Muscle layer of duodenum (tissue), 2 donors: Measurements from ENCODE around the gene HYAL1.
"Not testable (repeated sequence)": the region's sequence is repeated elsewhere in the genome, so short reads cannot be mapped to it uniquely, and the experiment has no call there.

ENCODE experiments used
- H3K27ac ChIP-seq: one replicate; pipeline ENCODE4 v1.7.0; 2013; ENCODE audit warnings: mild to moderate bottlenecking, low read length
- H3K27me3 ChIP-seq: one replicate; pipeline ENCODE4 v1.7.0; 2013; ENCODE audit warnings: low read depth, mild to moderate bottlenecking, control low read depth, low read length
- H3K36me3 ChIP-seq, 2 donors: one replicate each; pipeline ENCODE4 v1.7.0; 2013; ENCODE audit warnings: low read length in 2 of 2, control low read depth in 1 of 2, mild to moderate bottlenecking in 1 of 2; ENCODE audit not compliant: insufficient read depth in 2 of 2, control insufficient read depth in 1 of 2
- H3K4me1 ChIP-seq, 2 donors: one replicate each; pipeline ENCODE4 v1.7.0; 2013; ENCODE audit warnings: low read length in 2 of 2, mild to moderate bottlenecking in 2 of 2, control low read depth in 1 of 2, moderate library complexity in 1 of 2; ENCODE audit not compliant: insufficient read depth in 2 of 2, control insufficient read depth in 1 of 2
- H3K4me3 ChIP-seq, 2 donors: one replicate each; pipeline ENCODE4 v1.7.0; 2013; ENCODE audit warnings: low read length in 2 of 2, low read depth in 1 of 2, mild to moderate bottlenecking in 1 of 2
- H3K9me3 ChIP-seq, 2 donors: one replicate each; pipeline ENCODE4 v1.7.0; 2013; ENCODE audit warnings: low read length in 2 of 2, control low read depth in 1 of 2, mild to moderate bottlenecking in 1 of 2; ENCODE audit not compliant: control insufficient read depth in 1 of 2
- donor health status: healthy.

Gene HYAL1

DNA sequence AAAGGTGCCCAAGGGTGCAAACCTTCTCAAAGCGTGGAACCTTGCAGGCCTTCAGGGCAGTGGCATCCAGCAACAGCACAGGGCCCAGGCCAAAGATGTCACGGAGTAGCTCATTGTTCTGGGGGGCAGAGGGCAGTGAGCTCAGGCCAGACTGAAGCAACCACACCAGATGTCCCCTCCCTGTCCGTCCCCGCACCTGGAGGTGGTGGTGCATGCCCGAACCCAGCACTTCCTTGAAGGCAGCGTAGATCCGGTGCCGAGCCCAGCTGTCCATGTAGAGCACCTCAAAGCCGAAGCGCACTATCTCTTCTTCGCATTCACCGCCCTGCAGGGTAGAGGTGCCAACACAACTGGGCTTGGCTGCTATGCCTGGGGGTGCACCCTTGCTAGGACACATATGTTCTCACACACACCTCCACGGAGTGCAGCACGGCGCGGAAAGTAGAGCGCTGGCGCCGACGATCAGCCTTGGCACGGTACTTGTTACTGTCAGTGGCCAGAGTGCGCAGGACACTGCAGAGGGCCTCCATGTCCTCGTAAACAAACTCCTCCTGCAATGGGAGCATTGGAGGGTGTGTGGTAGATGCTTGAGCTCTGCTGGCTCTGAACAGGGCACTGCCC lies 14.9 kb downstream of the HYAL1 start:
- H3K4me1 ChIP-seq: peaks cover 5 to 24% of the 10 kb centered on the region in 2 donors
- H3K36me3 ChIP-seq: peaks cover 32 to 43% of the 10 kb centered on the region in 2 donors
- no peak overlapping the region for H3K27ac ChIP-seq
- no peaks in the 10 kb centered on the region for H3K9me3 ChIP-seq
- no peak overlapping the region for H3K4me3 ChIP-seq
- no peaks in the 10 kb centered on the region for H3K27me3 ChIP-seq

DNA sequence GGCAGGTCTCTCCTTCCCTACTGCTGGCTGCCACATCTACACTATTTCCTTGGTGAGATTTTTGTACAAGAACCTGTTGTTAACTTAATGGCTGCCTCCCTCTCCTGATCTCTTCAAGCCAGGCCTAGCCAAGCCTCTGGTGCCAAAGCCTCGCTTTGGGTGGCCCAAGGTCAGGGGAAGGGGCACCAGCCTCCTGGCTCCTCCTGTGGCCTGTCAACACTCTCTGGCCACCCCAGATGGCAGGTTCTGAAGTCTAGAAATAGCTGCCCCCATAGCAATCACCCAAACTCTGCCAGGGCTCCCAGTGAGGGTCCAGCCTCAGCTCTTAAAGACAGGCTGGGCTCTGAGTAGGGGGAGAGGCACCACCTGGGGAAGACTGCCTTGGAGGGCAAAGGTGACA lies 16.1 kb downstream of the HYAL1 start:
- no peaks in the 10 kb centered on the region for H3K27me3 ChIP-seq
- H3K27ac ChIP-seq: no peak overlapping the region
- H3K9me3 ChIP-seq: no peaks in the 10 kb centered on the region
- peaks cover 32 to 43% of the 10 kb centered on the region in 2 donors for H3K36me3 ChIP-seq
- H3K4me3 ChIP-seq: no peak overlapping the region
- peaks cover 0 to 14% of the 10 kb centered on the region in 2 donors for H3K4me1 ChIP-seq

DNA sequence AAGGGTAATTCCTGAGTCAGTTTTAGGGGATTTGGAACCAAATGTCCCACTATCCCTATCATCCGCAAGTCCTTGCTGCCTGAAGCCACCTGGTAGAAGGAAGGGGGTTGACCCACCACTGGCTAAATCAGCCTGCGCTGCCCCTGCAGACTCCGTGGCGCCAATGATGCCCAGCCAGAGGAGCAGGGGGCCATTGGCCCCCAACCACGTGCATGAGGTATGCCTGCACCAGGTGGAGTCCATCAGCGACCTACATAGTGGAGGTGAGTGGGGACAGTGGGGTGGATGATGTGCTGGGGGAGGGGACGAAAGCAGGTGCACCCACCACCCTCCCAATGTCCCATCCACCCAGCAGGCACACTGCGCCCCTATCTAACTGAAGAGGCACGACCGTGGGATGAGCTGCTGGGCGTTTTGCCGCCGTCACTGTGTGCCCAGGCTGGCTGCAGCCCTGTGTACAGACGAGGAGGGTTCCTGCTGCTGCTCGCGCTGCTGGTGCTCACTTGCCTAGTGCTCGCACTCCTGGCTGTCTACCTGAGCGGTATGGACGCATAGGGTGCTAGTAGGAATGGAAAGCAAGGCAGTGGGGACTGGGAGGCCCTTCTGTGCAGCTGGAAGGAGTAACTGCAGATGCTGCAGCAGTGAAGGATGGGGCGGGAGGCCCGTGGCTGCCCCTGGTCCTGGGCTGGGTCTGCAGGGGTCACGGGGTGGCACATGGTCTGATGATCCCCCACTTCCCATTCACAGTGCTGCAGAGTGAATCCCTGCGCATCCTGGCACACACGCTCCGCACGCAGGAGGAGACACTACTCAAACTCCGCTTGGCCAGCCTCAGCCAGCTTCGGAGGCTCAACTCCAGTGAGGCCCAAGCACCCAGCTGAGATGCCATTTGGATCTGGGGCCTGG lies 16.8 kb downstream of the HYAL1 start:
- no peaks in the 10 kb centered on the region for H3K27me3 ChIP-seq
- no peak overlapping the region for H3K4me3 ChIP-seq
- H3K4me1 ChIP-seq: peaks cover 0 to 12% of the 10 kb centered on the region in 2 donors
- H3K36me3 ChIP-seq: peaks cover 32 to 43% of the 10 kb centered on the region in 2 donors
- no peak overlapping the region for H3K27ac ChIP-seq
- no peaks in the 10 kb centered on the region for H3K9me3 ChIP-seq

DNA sequence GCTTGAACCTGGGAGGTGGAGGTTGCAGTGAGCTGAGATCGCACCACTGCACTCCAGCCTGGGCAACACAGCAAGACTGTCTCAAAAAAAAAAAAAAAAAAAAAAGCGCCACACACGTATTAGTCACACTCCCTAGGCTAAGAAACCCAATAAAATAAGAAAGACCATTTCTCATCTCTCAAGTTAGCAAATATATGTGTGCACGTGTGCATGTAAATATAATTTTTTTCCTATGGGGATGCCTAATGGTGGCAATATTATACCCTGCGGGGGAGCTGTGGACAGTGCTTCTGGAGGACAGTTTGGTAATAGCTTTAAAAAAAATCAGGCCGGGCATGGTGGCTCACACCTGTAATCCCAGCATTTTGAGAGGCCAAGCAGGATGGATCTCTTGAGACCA lies 19.3 kb downstream of the HYAL1 start:
- not testable (repeated sequence) for H3K4me1 ChIP-seq

DNA sequence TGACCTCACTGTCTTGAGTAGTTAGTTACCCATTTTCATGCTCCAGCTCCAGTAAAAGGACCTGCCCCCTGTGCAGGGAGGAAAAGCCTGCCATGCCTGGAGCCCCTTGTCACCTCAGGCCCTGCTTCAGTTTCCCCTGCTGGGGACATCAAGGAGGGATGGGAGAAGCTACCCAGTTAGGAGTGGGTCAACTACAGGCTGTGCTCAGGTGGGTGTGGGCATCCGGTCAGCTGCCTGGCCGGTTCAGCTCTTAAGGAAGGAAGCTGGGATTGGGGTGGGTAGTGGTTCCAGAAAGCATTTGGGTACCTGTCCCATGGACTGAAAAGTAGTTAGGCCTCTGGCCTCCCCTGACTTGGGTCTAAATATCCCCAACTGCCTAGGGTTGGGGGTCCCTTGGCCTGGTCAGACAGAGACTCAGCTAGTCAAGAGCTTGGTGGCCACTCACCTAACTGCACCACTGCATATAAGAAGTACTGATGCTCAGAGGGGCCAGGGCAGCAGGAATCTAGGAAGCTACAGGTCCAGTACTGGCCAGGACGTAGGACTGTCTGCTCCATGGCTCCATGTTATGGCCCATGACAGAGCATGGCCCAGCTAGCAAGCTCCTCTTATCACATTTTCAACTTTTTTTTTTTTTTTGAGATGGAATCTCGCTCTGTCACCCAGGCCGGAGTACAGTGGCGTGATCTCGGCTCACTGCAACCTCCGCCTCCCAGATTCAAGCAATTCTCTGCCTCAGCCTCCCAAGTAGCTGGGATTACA lies 23.9 kb downstream of the HYAL1 start:
- H3K4me1 ChIP-seq: peaks cover 0 to 23% of the 10 kb centered on the region in 2 donors
- no peak overlapping the region for H3K4me3 ChIP-seq
- no peak overlapping the region for H3K27ac ChIP-seq
- H3K36me3 ChIP-seq: peaks cover 0 to 3% of the 10 kb centered on the region in 2 donors
- H3K9me3 ChIP-seq: no peaks in the 10 kb centered on the region
- peaks cover 4% of the 10 kb centered on the region for H3K27me3 ChIP-seq

More for the DNA sequence above, 19.3 kb downstream of the HYAL1 start:
- H3K36me3 ChIP-seq: peaks cover 23 to 29% of the 10 kb centered on the region in 2 donors
- not testable (repeated sequence) for H3K27ac ChIP-seq, H3K27me3 ChIP-seq, H3K9me3 ChIP-seq, H3K4me3 ChIP-seq

DNA sequence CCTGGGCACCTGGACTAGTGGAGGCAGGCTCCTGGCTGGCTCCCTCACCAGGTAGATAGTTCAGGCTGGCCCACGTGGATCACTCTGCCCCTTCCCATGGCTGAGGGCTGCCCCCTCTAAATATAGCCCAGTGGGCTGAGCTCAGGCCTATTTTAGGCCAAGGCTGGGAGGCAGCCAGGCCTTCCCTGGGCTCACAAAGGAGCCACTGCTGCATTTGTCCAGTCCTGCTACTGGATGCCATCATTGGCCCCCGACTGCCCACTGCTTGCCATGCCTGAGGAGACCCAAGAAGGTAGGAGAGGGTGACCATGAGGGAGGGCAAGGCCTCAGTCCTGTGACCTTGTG lies 24.5 kb downstream of the HYAL1 start, which contains the start of gene LSMEM2:
Gene LSMEM2 (plus strand): TSS at position 208 of the 345 bp plus-strand sequence. CDS start 27 bp downstream, at position 235.
- H3K36me3 ChIP-seq: peaks cover 0 to 3% of the 10 kb centered on the region in 2 donors
- peaks cover 0 to 28% of the 10 kb centered on the region in 2 donors for H3K4me1 ChIP-seq
- no peak within 1 kb of the TSS for H3K27ac ChIP-seq
- H3K27me3 ChIP-seq: peaks cover 4% of the 10 kb centered on the region
- no peak within 1 kb of the TSS for H3K4me3 ChIP-seq
- H3K9me3 ChIP-seq: no peaks in the 10 kb centered on the region

DNA sequence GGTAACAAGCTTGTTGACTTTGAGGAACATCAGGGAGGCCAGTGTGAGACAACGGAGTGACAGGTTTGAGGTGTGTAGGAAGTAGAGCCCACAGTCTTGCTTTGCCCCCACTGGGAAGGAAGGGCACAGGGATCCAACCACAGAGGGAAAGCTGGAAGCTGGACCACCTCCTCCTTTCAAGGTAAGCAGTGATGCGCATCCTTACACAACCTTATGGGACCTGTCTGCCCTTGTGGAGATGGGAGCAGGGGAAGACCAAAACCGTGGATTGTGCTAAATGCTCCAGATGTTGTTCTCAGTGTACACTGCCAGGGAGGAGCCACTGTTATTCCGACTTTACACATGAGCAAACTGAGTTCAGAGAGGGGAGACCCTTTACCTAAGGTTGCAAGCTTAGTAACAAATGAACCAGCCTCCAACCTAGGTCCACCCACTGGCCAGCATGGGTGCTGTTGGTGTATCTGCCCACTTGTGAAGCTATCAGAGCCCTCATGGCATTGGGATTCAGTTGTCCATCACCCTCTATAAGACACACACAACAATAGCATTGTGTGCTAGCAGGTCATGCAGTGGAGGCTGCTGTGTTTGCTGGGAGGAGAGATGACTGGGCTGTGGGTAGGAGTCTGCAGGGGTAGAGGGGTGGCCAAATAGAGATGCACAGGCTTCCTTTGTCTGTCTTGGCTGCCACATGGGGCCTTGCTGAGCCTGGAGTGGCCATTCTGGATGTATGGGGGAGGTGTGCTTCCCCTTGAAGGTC lies 25.1 kb downstream of the HYAL1 start:
- Histone ChIP-seq H3K36me3 (peaks cover 0 to 3% of the 10 kb centered on the region in 2 donors), H3K4me1 (peaks cover 0 to 33% of the 10 kb centered on the region in 2 donors), H3K27ac (no peak overlapping the region), H3K27me3 (peaks cover 4% of the 10 kb centered on the region), H3K9me3 (no peaks in the 10 kb centered on the region), H3K4me3 (no peak overlapping the region)

DNA sequence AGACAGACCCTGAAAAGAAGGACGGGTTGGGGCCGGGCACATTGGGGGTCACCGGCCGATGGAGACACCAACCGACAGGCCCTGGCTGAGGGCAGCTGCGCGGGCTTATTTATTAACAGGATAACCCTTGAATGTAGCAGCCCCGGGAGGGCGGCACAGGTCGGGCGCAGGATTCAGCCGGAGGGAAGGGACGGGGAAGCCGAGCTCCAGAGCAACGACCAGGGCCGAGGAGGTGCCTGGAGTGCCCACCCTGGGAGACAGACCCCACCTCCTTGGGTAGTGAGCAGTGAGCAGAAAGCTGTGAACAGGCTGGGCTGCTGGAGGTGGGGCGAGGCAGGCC lies 26.6 kb downstream of the HYAL1 start:
- H3K9me3 ChIP-seq: no peaks in the 10 kb centered on the region
- H3K27ac ChIP-seq: no peak overlapping the region
- peaks cover under 1 to 38% of the 10 kb centered on the region in 2 donors for H3K4me1 ChIP-seq
- peaks cover 4% of the 10 kb centered on the region for H3K27me3 ChIP-seq
- no peak overlapping the region for H3K4me3 ChIP-seq
- peaks cover 0 to 3% of the 10 kb centered on the region in 2 donors for H3K36me3 ChIP-seq

DNA sequence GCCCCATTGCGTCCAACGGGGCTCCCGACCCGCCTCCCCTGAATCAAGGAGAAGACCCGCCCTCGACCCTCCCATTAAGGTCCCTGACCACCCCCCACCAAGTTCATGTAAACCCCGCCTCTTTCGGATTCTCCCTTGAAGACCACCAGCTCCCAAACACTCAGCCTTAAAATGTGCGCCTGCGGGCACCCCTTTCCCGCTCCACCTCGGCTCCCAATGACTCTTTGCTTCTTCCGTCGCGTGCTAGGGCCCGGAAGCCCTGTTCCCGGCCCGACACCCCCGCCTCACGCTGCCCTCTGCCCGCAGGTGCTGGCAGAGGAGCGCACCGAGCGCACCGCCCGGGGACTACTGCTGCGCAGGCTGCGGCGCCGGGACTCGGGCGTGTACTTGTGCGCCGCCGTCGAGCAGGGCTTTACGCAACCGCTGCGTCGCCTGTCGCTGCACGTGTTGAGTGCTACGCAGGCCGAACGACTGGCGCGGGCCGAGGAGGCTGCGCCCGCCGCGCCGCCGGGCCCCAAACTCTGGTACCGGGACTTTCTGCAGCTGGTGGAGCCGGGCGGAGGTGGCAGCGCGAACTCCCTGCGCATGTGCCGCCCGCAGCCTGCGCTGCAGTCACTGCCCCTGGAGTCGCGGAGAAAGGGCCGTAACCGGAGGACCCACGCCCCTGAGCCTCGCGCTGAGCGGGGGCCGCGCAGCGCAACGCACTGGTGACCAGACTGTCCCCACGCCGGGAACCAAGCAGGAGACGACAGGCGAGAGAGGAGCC lies 27.2 kb downstream of the HYAL1 start:
- peaks cover 0 to 3% of the 10 kb centered on the region in 2 donors for H3K36me3 ChIP-seq
- no peak overlapping the region for H3K27ac ChIP-seq
- H3K4me1 ChIP-seq: peaks cover 5 to 38% of the 10 kb centered on the region in 2 donors

More for the DNA sequence above, 27.2 kb downstream of the HYAL1 start:
- no peak overlapping the region for H3K4me3 ChIP-seq
- no peaks in the 10 kb centered on the region for H3K9me3 ChIP-seq
- H3K27me3 ChIP-seq: peaks cover 4% of the 10 kb centered on the region
